B cell (primary cell): ENCODE measurements around the gene HOXB8. TPM values are rescaled to one million over a fixed set of nuclear protein-coding genes. Genes with fewer than 3 reads are reported as not detected.
A peak's percentile ranks its signal among the peaks of the same experiment; 100 is the strongest.

Source experiments
- ATAC-seq: fragments of 200-7000 bp; cut with Tn5 transposase; one replicate; pipeline ENCODE4 v1.10.0; 2021; ENCODE audit warnings: low read depth, mild to moderate bottlenecking, moderate number of reproducible peaks, moderate library complexity
- CTCF ChIA-PET: fragments of 350-600 bp; sonication (Branson Sonifier 250); formaldehyde crosslinking; loops from one replicate; lab custom pipeline; 2021; ENCODE audit warnings: antibody characterized with exemption, inconsistent platforms; lab: Charles Lee
- POLR2A ChIA-PET: fragments of 350-600 bp; sonication (Branson Sonifier 250); formaldehyde crosslinking; loops from one replicate; lab custom pipeline; 2021; ENCODE audit warnings: antibody characterized with exemption; lab: Charles Lee
- DNase-seq: peaks from one replicate; pipeline ENCODE4 v3.0.0; 2013
- H2AFZ ChIP-seq: 2 replicates; pipeline ENCODE4 v1.6.1; 2012; ENCODE audit warnings: mild to moderate bottlenecking, low read depth, low read length; ENCODE audit not compliant: insufficient read depth, poor library complexity, severe bottlenecking
- H3K27ac ChIP-seq, 2 donors: 1 replicate in 1 of 2; 2 replicates in 1 of 2; pipeline ENCODE4 v1.5.1; 2012 to 2013; ENCODE audit warnings: low read length in 2 of 2, mild to moderate bottlenecking in 2 of 2, moderate library complexity in 1 of 2
- H3K27me3 ChIP-seq, 4 experiments: fragments of 200-600 bp in 1 of 4; sonication (generic) in 1 of 4; replicated peaks in 1 of 4; 1 replicate in 2 of 4; 2 replicates in 2 of 4; pipeline versions ENCODE4 v1.6.1 to v1.7.0; 2013 to 2016; ENCODE audit warnings: low read length in 3 of 4, mild to moderate bottlenecking in 2 of 4, mixed read lengths in 1 of 4, moderate library complexity in 1 of 4; ENCODE audit not compliant: insufficient read depth in 4 of 4, control insufficient read depth in 3 of 4; ENCODE audit errors: control extremely low read depth in 1 of 4
- H3K36me3 ChIP-seq, 2 experiments: replicated peaks in 1 of 2; 1 replicate in 1 of 2; 2 replicates in 1 of 2; pipeline versions ENCODE4 v1.6.1 to v1.7.1; 2013; ENCODE audit warnings: low read length in 1 of 2; ENCODE audit not compliant: insufficient read depth in 2 of 2, control insufficient read depth in 1 of 2; ENCODE audit errors: control extremely low read depth in 1 of 2, extremely low read depth in 1 of 2
- H3K4me1 ChIP-seq, 2 donors: fragments of 200-600 bp in 1 of 2; sonication (generic) in 1 of 2; 1 replicate in 1 of 2; 2 replicates in 1 of 2; pipeline versions ENCODE4 v1.5.1 to v1.6.1; 2013 to 2017; ENCODE audit warnings: low read length in 2 of 2; ENCODE audit not compliant: control insufficient read depth in 2 of 2, insufficient read depth in 2 of 2
- H3K4me2 ChIP-seq: replicated peaks from 2 replicates; pipeline ENCODE3; 2012; ENCODE audit warnings: mild to moderate bottlenecking, low read depth, low read length; ENCODE audit not compliant: poor library complexity, severe bottlenecking
- H3K4me3 ChIP-seq, 5 experiments: fragments of 200-600 bp in 1 of 5; sonication (generic) in 1 of 5; 1 replicate in 3 of 5; 2 replicates in 2 of 5; pipeline versions ENCODE4 v1.5.1 to v1.7.0; 2011 to 2016; ENCODE audit warnings: low read length in 4 of 5, mild to moderate bottlenecking in 4 of 5, low read depth in 2 of 5, control low read depth in 1 of 5, moderate library complexity in 1 of 5; ENCODE audit not compliant: insufficient read depth in 1 of 5; ENCODE audit errors: control extremely low read depth in 1 of 5, extremely low read depth in 1 of 5
- H3K79me2 ChIP-seq: fragments of 200-600 bp; sonication (generic); one replicate; pipeline ENCODE4 v1.6.0; 2016; ENCODE audit warnings: low read length; ENCODE audit not compliant: control insufficient read depth, insufficient read depth
- H3K9ac ChIP-seq: fragments of 200-600 bp; sonication (generic); 2 replicates; pipeline ENCODE4 v1.6.1; 2017; ENCODE audit warnings: mild to moderate bottlenecking, low read length, moderate library complexity
- H3K9me3 ChIP-seq, 3 donors: one replicate each; pipeline versions ENCODE4 v1.6.1 to v1.7.1; 2013; ENCODE audit warnings: low read length in 2 of 3; ENCODE audit not compliant: control insufficient read depth in 2 of 3, insufficient read depth in 1 of 3; ENCODE audit errors: control extremely low read depth in 1 of 3
- H4K20me1 ChIP-seq: 2 replicates; pipeline ENCODE4 v1.6.0; 2012; ENCODE audit warnings: mild to moderate bottlenecking, low read length; ENCODE audit not compliant: insufficient read depth, control insufficient read depth, poor library complexity, severe bottlenecking
- H3K27ac Mint-ChIP-seq: one replicate; pipeline ENCODE4 v1.8.0; 2021; ENCODE audit warnings: mixed read lengths
- H3K27me3 Mint-ChIP-seq: one replicate; pipeline ENCODE4 v1.8.0; 2021; ENCODE audit warnings: mixed read lengths
- H3K4me1 Mint-ChIP-seq: one replicate; pipeline ENCODE4 v1.8.0; 2021; ENCODE audit warnings: mixed read lengths
- H3K4me3 Mint-ChIP-seq: one replicate; pipeline ENCODE4 v1.8.0; 2021; ENCODE audit warnings: mixed read lengths
- H3K9me3 Mint-ChIP-seq: one replicate; pipeline ENCODE4 v1.8.0; 2022; ENCODE audit warnings: mixed read lengths; ENCODE audit not compliant: insufficient read depth
- CTCF ChIP-seq: fragments of 200-600 bp; IDR thresholded peaks from one replicate; pipeline ENCODE4 v1.8.0; 2022; ENCODE audit warnings: antibody characterized with exemption, mild to moderate bottlenecking
- EZH2 ChIP-seq: IDR thresholded peaks from 2 replicates; pipeline ENCODE4 v1.6.1; 2012; ENCODE audit warnings: borderline replicate concordance, low read depth, mild to moderate bottlenecking, moderate library complexity, low read length; ENCODE audit not compliant: insufficient read depth, poor library complexity, severe bottlenecking
- WGBS: methylation state at CpG from one replicate; pipeline ENCODE4 v1.1.5; 2013; ENCODE audit warnings: missing lambda C conversion rate; ENCODE audit not compliant: insufficient coverage; 5-methylcytosine and 5-hydroxymethylcytosine counted together
- intact Hi-C: fragments of 100-400 bp; cut with micrococcal nuclease; formaldehyde crosslinking; loops from one replicate; pipeline ENCODE4 v1.10.0; 2022
- polyA plus RNA-seq: library from polyadenylated mRNA; depleted of rRNA; stranded (reverse); fragments of >200 nt; gene quantifications from 2 replicates; pipeline ENCODE4 v1.2.3, GENCODE V29; 2012
- total RNA-seq, 2 donors: library from RNA; stranded (reverse); fragments of 120-200 nt in 1 of 2; gene quantifications; 1 replicate in 1 of 2; 2 replicates in 1 of 2; pipeline versions ENCODE4 v1.2.3 to v1.2.4, GENCODE V29; 2013 to 2022

The HOXB8 gene
- total and polyA plus RNA-seq, 2 donors (not counting 1 experiment from before 2014, with no cell fraction given): not detected

GRCh38 chr17:48576479-48577309 is 38.4 kb downstream of the HOXB8 start:
- peaks cover 40 to 41% of the 10 kb centered on the region in 2 donors for H3K4me1 ChIP-seq

More at GRCh38 chr17:48576479-48577309, 38.4 kb downstream of the HOXB8 start:
- H3K27ac ChIP-seq: no peak overlapping the region
- H3K9ac ChIP-seq: peak overlapping the region; percentile 73
- H3K4me2 ChIP-seq: peak overlapping the region; percentile 96
- Mint-ChIP-seq H3K4me3 (peak overlapping the region; percentile 84), H3K27me3 (peaks cover 37% of the 10 kb centered on the region), H3K9me3 (no peaks in the 10 kb centered on the region), H3K27ac (no peak overlapping the region), H3K4me1 (peaks cover 40% of the 10 kb centered on the region)
- H3K27me3 ChIP-seq: peaks cover 0 to 51% (median 35%) of the 10 kb centered on the region in 4 experiments
- no peak for TF ChIP-seq CTCF
- no peak for TF ChIP-seq EZH2
- ChIA-PET CTCF (interaction anchor here (1.5 kb wide), 2 partner anchors 17 to 268 kb away, joined by 3 to 4 read pairs; partner anchors contain the start of gene HOXB5), POLR2A (no interaction called here)
- H3K79me2 ChIP-seq: no peaks in the 10 kb centered on the region
- no peaks in the 10 kb centered on the region for H4K20me1 ChIP-seq
- 22% methylated on average over 14 of the region's 43 CpGs for WGBS
- DNase-seq: peak; percentile 35
- intact Hi-C loops: loop anchor here (5.0 kb wide), 1 partner anchor 36 kb away; the partner anchor contains the start of gene HOXB7
- H3K9me3 ChIP-seq: peaks cover 0 to 21% (median 0%) of the 10 kb centered on the region in 3 donors
- H2AFZ ChIP-seq: no peak overlapping the region
- H3K4me3 ChIP-seq: peak overlapping the region in 2 of 5 experiments; percentile 76 to 77
- no peak for ATAC-seq
- no peaks in the 10 kb centered on the region for H3K36me3 ChIP-seq
